Keratinocyte (primary cell): ENCODE data around the gene FOXD4L3. TPM values are rescaled to one million over a fixed set of nuclear protein-coding genes. Genes with fewer than 3 reads are reported as not detected.
"Not testable (repeated sequence)": the region's sequence is repeated elsewhere in the genome, so short reads cannot be mapped to it uniquely, and the experiment has no call there.

Experiments used
- DNase-seq: peaks from one replicate; pipeline ENCODE4 v3.0.0-alpha.2; 2011; ENCODE audit warnings: low read depth, missing footprints, low spot score
- FAIRE-seq: peaks from 2 replicates; lab custom pipeline; 2011; peaks lifted over from hg19 to GRCh38; lab: Jason Lieb, UNC
- H2AFZ ChIP-seq: 2 replicates; pipeline ENCODE4 v1.6.0; 2012; ENCODE audit warnings: low read length, control low read depth, inconsistent platforms; ENCODE audit not compliant: control insufficient read depth
- H3K27ac ChIP-seq: 2 replicates; pipeline ENCODE4 v1.5.1; 2011; ENCODE audit warnings: low read length; ENCODE audit not compliant: control insufficient read depth, insufficient read depth
- H3K27me3 ChIP-seq: 3 replicates; pipeline ENCODE4 v1.6.0; 2011; ENCODE audit warnings: low read length; ENCODE audit not compliant: control insufficient read depth, insufficient read depth; ENCODE audit errors: extremely low read depth
- H3K36me3 ChIP-seq, 2 experiments: 2 replicates in 1 of 2; 3 replicates in 1 of 2; pipeline ENCODE4 v1.5.1; 2011; ENCODE audit warnings: low read length in 2 of 2, mild to moderate bottlenecking in 1 of 2; ENCODE audit not compliant: control insufficient read depth in 2 of 2, insufficient read depth in 2 of 2; ENCODE audit errors: extremely low read depth in 1 of 2
- H3K4me1 ChIP-seq: 3 replicates; pipeline ENCODE4 v1.5.1; 2011; ENCODE audit warnings: low read length; ENCODE audit not compliant: control insufficient read depth, insufficient read depth; ENCODE audit errors: extremely low read depth
- H3K4me2 ChIP-seq: 3 replicates; pipeline ENCODE4 v1.6.0; 2011; ENCODE audit warnings: low read depth, low read length; ENCODE audit not compliant: control insufficient read depth, insufficient read depth; ENCODE audit errors: extremely low read depth
- H3K4me3 ChIP-seq, 3 experiments: fragments of 200-600 bp in 1 of 3; sonication (generic) in 1 of 3; 2 replicates in 2 of 3; 3 replicates in 1 of 3; pipeline ENCODE4 v1.5.1; 2011 to 2016; ENCODE audit warnings: low read length in 3 of 3, mild to moderate bottlenecking in 3 of 3, control low read depth in 2 of 3, inconsistent platforms in 1 of 3, low read depth in 1 of 3, mixed read lengths in 1 of 3, mixed run types in 1 of 3, moderate library complexity in 1 of 3; ENCODE audit not compliant: control insufficient read depth in 2 of 3, insufficient read depth in 2 of 3; ENCODE audit errors: extremely low read depth in 1 of 3
- H3K79me2 ChIP-seq: 2 replicates; pipeline ENCODE4 v1.6.0; 2012; ENCODE audit warnings: low read length; ENCODE audit not compliant: control insufficient read depth, insufficient read depth
- H3K9ac ChIP-seq: 3 replicates; pipeline ENCODE4 v1.6.0; 2011; ENCODE audit warnings: low read length; ENCODE audit not compliant: control insufficient read depth, insufficient read depth; ENCODE audit errors: extremely low read depth
- H3K9me1 ChIP-seq: 3 replicates; pipeline ENCODE4 v1.6.0; 2011; ENCODE audit warnings: low read length; ENCODE audit not compliant: control insufficient read depth, insufficient read depth; ENCODE audit errors: extremely low read depth
- H3K9me3 ChIP-seq: 2 replicates; pipeline ENCODE4 v1.5.1; 2012; ENCODE audit warnings: low read depth, low read length; ENCODE audit not compliant: control insufficient read depth
- H4K20me1 ChIP-seq: 3 replicates; pipeline ENCODE4 v1.6.0; 2011; ENCODE audit warnings: low read length; ENCODE audit not compliant: control insufficient read depth, insufficient read depth; ENCODE audit errors: extremely low read depth
- dilution Hi-C: fragments of 300-500 bp; cut with MboI; formaldehyde crosslinking; loops from one replicate; pipeline ENCODE4 v1.7.0; 2020; ENCODE audit warnings: low sequenced_read_pairs; ENCODE audit not compliant: extremely low pct_ligation_motif_present
- polyA plus RNA-seq, 5 experiments: library from polyadenylated mRNA; depleted of rRNA in 3 of 5; stranded (reverse) in 3 of 5; stranded (forward) in 1 of 5; unstranded in 1 of 5; fragments of >200 nt; gene quantifications; 1 replicate in 1 of 5; 2 replicates in 3 of 5; 3 replicates in 1 of 5; pipeline versions ENCODE4 v1.2.1 to v1.2.3, GENCODE V29; 2011 to 2012; ENCODE audit warnings: missing spikeins in 2 of 5, low read depth in 1 of 5, low replicate concordance in 1 of 5

Gene FOXD4L3
- polyA plus RNA-seq, 1 donor (not counting 4 experiments of a cell fraction or from before 2014, with no cell fraction given) = not detected

GRCh38 chr9:68343242-68343641 is 40.6 kb downstream of the FOXD4L3 start:
- FAIRE-seq, H3K9me3 ChIP-seq, H2AFZ ChIP-seq, H3K27ac ChIP-seq, dilution Hi-C loops, H3K4me2 ChIP-seq, H3K79me2 ChIP-seq, DNase-seq, H3K27me3 ChIP-seq, H3K4me3 ChIP-seq, H3K9me1 ChIP-seq, H3K9ac ChIP-seq, H3K4me1 ChIP-seq, H4K20me1 ChIP-seq, H3K36me3 ChIP-seq: not testable (repeated sequence)

DNA sequence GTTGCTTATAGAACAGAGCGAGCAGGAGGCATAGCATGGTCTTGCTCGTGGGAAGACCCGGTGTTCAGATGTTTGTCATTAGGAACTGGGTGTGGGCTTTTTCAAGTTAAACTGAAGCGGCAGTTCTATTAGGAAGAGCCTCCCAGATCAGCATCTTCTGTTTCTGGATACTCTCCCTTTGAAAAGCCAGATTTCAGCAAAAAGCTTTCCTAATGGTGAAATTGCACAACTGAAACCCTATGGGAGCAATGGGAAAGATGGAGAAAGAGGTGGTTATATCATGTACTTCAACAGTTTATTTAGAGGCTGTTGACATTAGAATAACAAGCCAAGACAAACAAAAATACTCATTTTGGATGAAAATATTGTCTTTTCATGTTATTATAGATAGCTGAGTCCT is 41.3 kb downstream of the FOXD4L3 start:
- H3K4me3 ChIP-seq, H3K36me3 ChIP-seq, H3K9me1 ChIP-seq, dilution Hi-C loops, H3K79me2 ChIP-seq, DNase-seq, FAIRE-seq, H3K4me1 ChIP-seq, H3K27ac ChIP-seq, H3K4me2 ChIP-seq, H3K9me3 ChIP-seq, H3K27me3 ChIP-seq, H4K20me1 ChIP-seq, H3K9ac ChIP-seq, H2AFZ ChIP-seq: not testable (repeated sequence)

DNA sequence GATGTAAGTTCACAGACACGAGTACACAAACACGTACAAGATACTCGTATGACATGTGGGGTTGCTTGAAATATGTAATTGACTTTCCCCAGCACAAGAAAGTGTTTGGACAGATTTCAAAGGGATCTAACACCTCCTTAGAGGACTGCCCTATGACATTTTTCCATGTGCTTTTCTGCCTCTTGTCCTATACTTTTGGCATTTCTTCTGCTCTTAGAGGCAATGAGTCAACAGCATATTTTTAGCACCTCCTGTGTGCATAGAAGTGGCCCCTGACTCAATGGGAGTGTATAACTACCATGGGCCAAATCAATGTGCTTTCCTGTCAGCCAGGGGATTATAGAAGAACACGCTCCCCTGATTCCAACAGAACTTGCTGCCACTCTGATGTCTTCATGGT is 49.0 kb downstream of the FOXD4L3 start:
- H3K9me1 ChIP-seq, DNase-seq, H4K20me1 ChIP-seq, H3K4me3 ChIP-seq, dilution Hi-C loops, H2AFZ ChIP-seq, H3K27me3 ChIP-seq, H3K9me3 ChIP-seq, H3K4me2 ChIP-seq, H3K4me1 ChIP-seq, H3K27ac ChIP-seq, H3K9ac ChIP-seq, H3K36me3 ChIP-seq, FAIRE-seq, H3K79me2 ChIP-seq: not testable (repeated sequence)

Other genes starting within 250 kb of the FOXD4L3 start
- 47.0 to 81.1 TPM (median 53.0 TPM) in 3 replicates for gene ZNG1C, start 60.9 kb upstream of the FOXD4L3 start, polyA plus RNA-seq
- 0.18 TPM in 1 of 3 replicates, not detected in the others for gene PGM5, start 53.7 kb downstream of the FOXD4L3 start, polyA plus RNA-seq
- gene TMEM252, start 238.0 kb downstream of the FOXD4L3 start, polyA plus RNA-seq = not detected in 3 replicates